K562 (cell line): ENCODE results near the gene MCEE. TPM values are rescaled to one million over a fixed set of nuclear protein-coding genes. Genes with fewer than 3 reads are reported as not detected.

Experiments used
- ATAC-seq: fragments of 200-7000 bp; cut with Tn5 transposase; 3 replicates; pipeline ENCODE4 v1.9.1; 2020; ENCODE audit warnings: moderate library complexity
- BruUV-seq: library from RNA; stranded (reverse); fragments of 400-500 nt; replicated peaks from 2 replicates; lab custom pipeline; 2021; lab: Mats Ljungman, UMichigan
- CTCF ChIA-PET: fragments of 300-600 bp; formaldehyde crosslinking; extraction: SDS; loops from one replicate; lab custom pipeline; 2021; ENCODE audit warnings: low intra/inter-chr PET ratio; lab: Yijun Ruan, JAX
- POLR2A ChIA-PET: fragments of 300-600, 350-650 bp; sonication (Branson Sonifier 250); formaldehyde crosslinking; extraction: SDS; loops from one replicate; lab custom pipeline; 2021; ENCODE audit warnings: antibody characterized with exemption, inconsistent platforms; lab: Yijun Ruan, JAX
- DNase-seq, 4 experiments: peaks; one replicate each; pipeline versions ENCODE4 v3.0.0 to v3.0.0-alpha.2; 2011 to 2018; ENCODE audit warnings: low spot score in 3 of 4, mixed read lengths in 3 of 4; ENCODE audit errors: extremely low read depth in 1 of 4
- FAIRE-seq: peaks from 2 replicates; lab custom pipeline; 2011; peaks lifted over from hg19 to GRCh38; lab: Jason Lieb, UNC
- H2AFZ ChIP-seq: 2 replicates; pipeline ENCODE4 v1.6.0; 2011; ENCODE audit warnings: low read depth, low read length, control low read depth, inconsistent platforms
- H3K27ac ChIP-seq: fragments of 200-600 bp; 3 replicates; pipeline ENCODE4 v1.8.0; 2011; ENCODE audit warnings: low read depth, mild to moderate bottlenecking, control low read depth, inconsistent platforms, low read length, moderate library complexity, mixed read lengths; ENCODE audit errors: extremely low read depth
- H3K27me3 ChIP-seq, 2 experiments: fragments of 300-600 bp in 1 of 2; 2 replicates in 1 of 2; 3 replicates in 1 of 2; pipeline versions ENCODE4 v1.6.0 to v1.8.0; 2011; ENCODE audit warnings: inconsistent platforms in 2 of 2, low read length in 2 of 2, mild to moderate bottlenecking in 1 of 2, mixed read lengths in 1 of 2, moderate library complexity in 1 of 2; ENCODE audit not compliant: control insufficient read depth in 2 of 2, insufficient read depth in 2 of 2
- H3K36me3 ChIP-seq: fragments of 300-600 bp; 3 replicates; pipeline ENCODE4 v1.8.0; 2011; ENCODE audit warnings: mild to moderate bottlenecking, low read length, inconsistent platforms; ENCODE audit not compliant: control insufficient read depth, insufficient read depth
- H3K4me1 ChIP-seq, 2 experiments: fragments of 200-600 bp in 1 of 2; replicated peaks in 1 of 2; 2 replicates in 1 of 2; 3 replicates in 1 of 2; pipeline versions ENCODE4 v1.5.1 to v1.8.0; 2011; ENCODE audit warnings: inconsistent platforms in 2 of 2, low read length in 2 of 2, mild to moderate bottlenecking in 1 of 2, mixed read lengths in 1 of 2, moderate library complexity in 1 of 2; ENCODE audit not compliant: control insufficient read depth in 2 of 2, insufficient read depth in 2 of 2
- H3K4me2 ChIP-seq: 2 replicates; pipeline ENCODE4 v1.6.1; 2011; ENCODE audit warnings: low read length, control low read depth, inconsistent platforms, mixed read lengths; ENCODE audit not compliant: insufficient read depth
- H3K4me3 ChIP-seq: fragments of 200-600 bp; sonication (generic), shearing (Covaris generic); 2 replicates; pipeline ENCODE4 v1.5.1; 2016; ENCODE audit warnings: control low read depth, inconsistent platforms
- H3K79me2 ChIP-seq: fragments of 200-600 bp; 3 replicates; pipeline ENCODE4 v1.8.0; 2011; ENCODE audit warnings: low read length, inconsistent platforms; ENCODE audit not compliant: control insufficient read depth, insufficient read depth
- H3K9ac ChIP-seq, 2 experiments: 2 replicates each; pipeline versions ENCODE4 v1.6.0 to v1.6.1; 2011; ENCODE audit warnings: low read depth in 2 of 2, low read length in 2 of 2, control low read depth in 1 of 2, inconsistent platforms in 1 of 2, mild to moderate bottlenecking in 1 of 2, mixed read lengths in 1 of 2; ENCODE audit not compliant: insufficient read depth in 1 of 2
- H3K9me1 ChIP-seq: one replicate; pipeline ENCODE4 v1.6.0; 2011; ENCODE audit warnings: inconsistent platforms, mild to moderate bottlenecking, low read length, moderate library complexity; ENCODE audit not compliant: control insufficient read depth, insufficient read depth
- H3K9me3 ChIP-seq: replicated peaks from 2 replicates; pipeline ENCODE4 v1.5.1; 2011; ENCODE audit warnings: low read depth, low read length, inconsistent platforms; ENCODE audit not compliant: control insufficient read depth, insufficient read depth
- H4K20me1 ChIP-seq: replicated peaks from 2 replicates; pipeline ENCODE4 v1.6.1; 2011; ENCODE audit warnings: low read length, inconsistent platforms, mixed read lengths; ENCODE audit not compliant: control insufficient read depth, insufficient read depth
- CCAR2 ChIP-seq: fragments of 200-400 bp; formaldehyde crosslinking; IDR thresholded peaks from 2 replicates; pipeline ENCODE4 v1.6.1; 2017; ENCODE audit warnings: mild to moderate bottlenecking, low read depth, low read length
- CHD1 ChIP-seq: fragments of 200-600 bp; sonication (generic); IDR thresholded peaks from one replicate; pipeline ENCODE4 v1.6.1; 2012; ENCODE audit warnings: mild to moderate bottlenecking, moderate library complexity, low read length, inconsistent platforms
- CHD2 ChIP-seq: IDR thresholded peaks from 2 replicates; pipeline ENCODE4 v1.6.1; 2011; ENCODE audit warnings: low read depth, low read length
- CREB1 ChIP-seq, 2 experiments: sonication (generic) in 1 of 2; formaldehyde crosslinking in 1 of 2; IDR thresholded peaks; 2 replicates each; pipeline versions ENCODE4 v1.6.1 to v1.8.0; 2012 to 2022; ENCODE audit warnings: inconsistent platforms in 1 of 2, mild to moderate bottlenecking in 1 of 2, missing genetic modification reagents in 1 of 2, moderate library complexity in 1 of 2
- MNT ChIP-seq, 2 experiments: fragments of 450-650 bp; conservative IDR thresholded peaks; 2 replicates each; pipeline ENCODE4 v1.6.1; 2017; ENCODE audit warnings: mild to moderate bottlenecking in 2 of 2, moderate library complexity in 2 of 2
- NFATC3 ChIP-seq: fragments of 450-650 bp; IDR thresholded peaks from 2 replicates; pipeline ENCODE4 v1.6.1; 2017; ENCODE audit warnings: mild to moderate bottlenecking
- NR3C1 ChIP-seq: sonication (generic); formaldehyde crosslinking; IDR thresholded peaks from 2 replicates; pipeline ENCODE4 v1.8.1; 2022; ENCODE audit warnings: missing genetic modification reagents
- VEZF1 ChIP-seq: fragments of 200-800 bp; sonication (Bioruptor generic); IDR thresholded peaks from 2 replicates; pipeline ENCODE4 v1.6.1; 2017; ENCODE audit warnings: missing genetic modification characterization, missing compliant biosample characterization
- YY1 ChIP-seq, 3 experiments: IDR thresholded peaks; 2 replicates each; pipeline ENCODE4 v1.6.1; 2011; ENCODE audit warnings: low read length in 2 of 3, mild to moderate bottlenecking in 2 of 3, moderate library complexity in 2 of 3, borderline replicate concordance in 1 of 3, control low read depth in 1 of 3, low read depth in 1 of 3; ENCODE audit not compliant: insufficient read depth in 3 of 3, insufficient replicate concordance in 2 of 3, control insufficient read depth in 1 of 3, insufficient read length in 1 of 3; ENCODE audit errors: extremely low read depth in 1 of 3
- ZBTB12 ChIP-seq: fragments of 250-450 bp; sonication (Bioruptor Pico); IDR thresholded peaks from 2 replicates; pipeline ENCODE4 v1.4.0; 2020
- ZNF445 ChIP-seq: fragments of 250-450 bp; sonication (Bioruptor Pico); IDR thresholded peaks from 2 replicates; pipeline ENCODE4 v1.4.0; 2020; ENCODE audit warnings: low read depth, mild to moderate bottlenecking, moderate library complexity
- WGBS: fragments of 100-300 bp; shearing (Covaris generic); methylation state at CpG from one replicate; pipeline ENCODE4 v1.1.6; 2016; ENCODE audit warnings: low coverage, mixed read lengths; ENCODE audit not compliant: insufficient coverage; ENCODE audit errors: missing lambda C conversion rate; 5-methylcytosine and 5-hydroxymethylcytosine counted together
- in situ Hi-C: fragments of 300-500 bp; cut with MboI; formaldehyde crosslinking; loops from 4 replicates; pipeline ENCODE4 v1.15.0; 2018; ENCODE audit warnings: inconsistent platforms, mixed read lengths
- intact Hi-C: fragments of 100-400 bp; cut with micrococcal nuclease; formaldehyde crosslinking; loops from 2 replicates; pipeline ENCODE4 v1.14.2; 2022
- polyA plus RNA-seq, 8 experiments: library from polyadenylated mRNA; depleted of rRNA in 4 of 8; stranded (reverse) in 5 of 8; unstranded in 3 of 8; fragments of >200 nt; fragmentation: Nextera tagmentation in 2 of 8; fragmentation: Illumina TruSeq in 1 of 8; extraction: Ambion mirVana in 2 of 8; extraction: Trizol in 1 of 8; gene quantifications; 2 replicates each; pipeline versions ENCODE4 v1.2.1 to v1.2.3, GENCODE V29; 2011 to 2014; ENCODE audit warnings: inconsistent platforms in 1 of 8, missing spikeins in 1 of 8
- total RNA-seq, 7 experiments: library from RNA; depleted of rRNA in 6 of 7; stranded (reverse); fragments of >200 nt in 6 of 7; fragmentation: Illumina TruSeq in 2 of 7; extraction: Trizol in 2 of 7; gene quantifications; 2 replicates each; pipeline versions ENCODE4 v1.2.1 to v1.2.3, GENCODE V29; 2011 to 2021; ENCODE audit warnings: low replicate concordance in 1 of 7
- TF ChIP-seq, protein P1 (sequence below): sonication (generic); formaldehyde crosslinking; IDR thresholded peaks from 2 replicates; pipeline ENCODE4 v1.8.0; 2022; ENCODE audit warnings: mild to moderate bottlenecking, missing genetic modification reagents

The MCEE gene
- total and polyA plus RNA-seq, 9 of the 15 experiments (the other 6 are each of a cell fraction or from before 2014, with no cell fraction given) = 15.6 to 49.1 (median 24.5) TPM

- in situ Hi-C loops (no loop called here), intact Hi-C loops (loop anchor here (10.0 kb wide), 1 partner anchor 149 kb away; no protein-coding TSS in a partner anchor)
- under 1% methylated on average over 8 of the region's 8 CpGs for WGBS
- Histone ChIP-seq H3K79me2 (no peaks in the 10 kb centered on the region), H3K36me3 (peaks cover 14% of the 10 kb centered on the region; the same call in 2 of the 3 replicates), H4K20me1 (peaks cover 12% of the 10 kb centered on the region; the same call in 1 of the 2 replicates), H3K4me3 (no peak overlapping the region), H2AFZ (no peak overlapping the region), H3K4me1 (no peaks in the 10 kb centered on the region; a peak in 1 of 5 replicates), H3K27ac (no peak overlapping the region), H3K4me2 (no peak overlapping the region), H3K27me3 (peaks cover 9 to 39% of the 10 kb centered on the region in 2 experiments; a peak in 4 of 5 replicates), H3K9me1 (no peaks in the 10 kb centered on the region), H3K9ac (no peak overlapping the region), H3K9me3 (no peaks in the 10 kb centered on the region)
- no TSS peak for BruUV-seq
- ATAC-seq (no peak), DNase-seq (no peak), FAIRE-seq (no peak)
- POLR2A ChIA-PET = interaction anchor here (0.7 to 1.0 kb wide), 3 partner anchors 23 to 70 kb away, joined by 3 read pairs; no protein-coding TSS in a partner anchor
- CTCF ChIA-PET = no interaction called here
- TF ChIP-seq CHD1 = no peak
- TF ChIP-seq ZNF445 (CRISPR knock-in tag) = no peak
- TF ChIP-seq NR3C1 (CRISPR knock-in tag) = no peak
- TF ChIP-seq YY1 (IDR thresholded peaks at IDR 0.05; ENCODE audit: borderline replicate concordance in 1 of 3, control insufficient read depth in 1 of 3, extremely low read depth in 1 of 3, insufficient read depth in 3 of 3, insufficient read length in 1 of 3, insufficient replicate concordance in 2 of 3, low read depth in 1 of 3, low read length in 2 of 3) = no peak
- TF ChIP-seq MNT (conservative IDR thresholded peaks at IDR 0.05) = no peak
- TF ChIP-seq CCAR2 = no peak
- TF ChIP-seq CHD2 = no peak
- TF ChIP-seq CREB1 (IDR thresholded peaks at IDR 0.05) = no peak
- no peak for TF ChIP-seq CREB1 (CRISPR knock-in tag; IDR thresholded peaks at IDR 0.05)
- no peak for TF ChIP-seq NFATC3
- no peak for TF ChIP-seq VEZF1 (CRISPR knock-in tag)
- TF ChIP-seq ZBTB12 (CRISPR knock-in tag) = no peak
- TF ChIP-seq, protein P1, sequence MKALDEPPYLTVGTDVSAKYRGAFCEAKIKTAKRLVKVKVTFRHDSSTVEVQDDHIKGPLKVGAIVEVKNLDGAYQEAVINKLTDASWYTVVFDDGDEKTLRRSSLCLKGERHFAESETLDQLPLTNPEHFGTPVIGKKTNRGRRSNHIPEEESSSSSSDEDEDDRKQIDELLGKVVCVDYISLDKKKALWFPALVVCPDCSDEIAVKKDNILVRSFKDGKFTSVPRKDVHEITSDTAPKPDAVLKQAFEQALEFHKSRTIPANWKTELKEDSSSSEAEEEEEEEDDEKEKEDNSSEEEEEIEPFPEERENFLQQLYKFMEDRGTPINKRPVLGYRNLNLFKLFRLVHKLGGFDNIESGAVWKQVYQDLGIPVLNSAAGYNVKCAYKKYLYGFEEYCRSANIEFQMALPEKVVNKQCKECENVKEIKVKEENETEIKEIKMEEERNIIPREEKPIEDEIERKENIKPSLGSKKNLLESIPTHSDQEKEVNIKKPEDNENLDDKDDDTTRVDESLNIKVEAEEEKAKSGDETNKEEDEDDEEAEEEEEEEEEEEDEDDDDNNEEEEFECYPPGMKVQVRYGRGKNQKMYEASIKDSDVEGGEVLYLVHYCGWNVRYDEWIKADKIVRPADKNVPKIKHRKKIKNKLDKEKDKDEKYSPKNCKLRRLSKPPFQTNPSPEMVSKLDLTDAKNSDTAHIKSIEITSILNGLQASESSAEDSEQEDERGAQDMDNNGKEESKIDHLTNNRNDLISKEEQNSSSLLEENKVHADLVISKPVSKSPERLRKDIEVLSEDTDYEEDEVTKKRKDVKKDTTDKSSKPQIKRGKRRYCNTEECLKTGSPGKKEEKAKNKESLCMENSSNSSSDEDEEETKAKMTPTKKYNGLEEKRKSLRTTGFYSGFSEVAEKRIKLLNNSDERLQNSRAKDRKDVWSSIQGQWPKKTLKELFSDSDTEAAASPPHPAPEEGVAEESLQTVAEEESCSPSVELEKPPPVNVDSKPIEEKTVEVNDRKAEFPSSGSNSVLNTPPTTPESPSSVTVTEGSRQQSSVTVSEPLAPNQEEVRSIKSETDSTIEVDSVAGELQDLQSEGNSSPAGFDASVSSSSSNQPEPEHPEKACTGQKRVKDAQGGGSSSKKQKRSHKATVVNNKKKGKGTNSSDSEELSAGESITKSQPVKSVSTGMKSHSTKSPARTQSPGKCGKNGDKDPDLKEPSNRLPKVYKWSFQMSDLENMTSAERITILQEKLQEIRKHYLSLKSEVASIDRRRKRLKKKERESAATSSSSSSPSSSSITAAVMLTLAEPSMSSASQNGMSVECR = no peak
These were observed 24.2 kb upstream of the MCEE start for GRCh38 chr2:71154279-71154678.
